NCI-H1092 (cell line): ENCODE measurements around the gene DAPK1.
"Not testable (repeated sequence)": the region's sequence is repeated elsewhere in the genome, so short reads cannot be mapped to it uniquely, and the experiment has no call there.

Experiments
- DNase-seq: peaks from one replicate; lab custom pipeline; 2025; lab: John Stamatoyannopoulos, UW

Gene DAPK1

GRCh38 chr9:87543251-87543650, 45.6 kb downstream of the DAPK1 start:
- no peak for DNase-seq

- DNase-seq: no peak
Measured at GRCh38 chr9:87545858-87546257, 48.2 kb downstream of the DAPK1 start.

GRCh38 chr9:87546704-87547103, 49.0 kb downstream of the DAPK1 start:
- DNase-seq: no peak

- DNase-seq: no peak
Measured at GRCh38 chr9:87547671-87548081, 50.0 kb downstream of the DAPK1 start.

GRCh38 chr9:87548159-87548558, 50.5 kb downstream of the DAPK1 start:
- no peak for DNase-seq

GRCh38 chr9:87549088-87549487, 51.4 kb downstream of the DAPK1 start:
- DNase-seq: not testable (repeated sequence)

GRCh38 chr9:87549791-87550190, 52.1 kb downstream of the DAPK1 start:
- DNase-seq: no peak

- no peak for DNase-seq
Measured at GRCh38 chr9:87550253-87550954, 52.7 kb downstream of the DAPK1 start.

- no peak for DNase-seq
Measured at GRCh38 chr9:87551772-87552217, 54.1 kb downstream of the DAPK1 start.

GRCh38 chr9:87554171-87554910, 56.7 kb downstream of the DAPK1 start:
- DNase-seq: no peak

GRCh38 chr9:87554976-87555375, 57.3 kb downstream of the DAPK1 start:
- no peak for DNase-seq

GRCh38 chr9:87556039-87556438, 58.4 kb downstream of the DAPK1 start:
- peak; percentile 13 for DNase-seq

GRCh38 chr9:87556821-87557220, 59.2 kb downstream of the DAPK1 start:
- DNase-seq: no peak

- no peak for DNase-seq
Measured at GRCh38 chr9:87557996-87558395, 60.3 kb downstream of the DAPK1 start.

GRCh38 chr9:87558606-87559190, 61.0 kb downstream of the DAPK1 start:
- DNase-seq: no peak

GRCh38 chr9:87562062-87562461, 64.4 kb downstream of the DAPK1 start:
- no peak for DNase-seq

- no peak for DNase-seq
Measured at GRCh38 chr9:87562530-87563170, 65.0 kb downstream of the DAPK1 start.

- DNase-seq: no peak
Measured at GRCh38 chr9:87564111-87564510, 66.4 kb downstream of the DAPK1 start.

GRCh38 chr9:87564791-87565241, 67.1 kb downstream of the DAPK1 start:
- no peak for DNase-seq

- peak; percentile 60 for DNase-seq
Measured at GRCh38 chr9:87567001-87567400, 69.3 kb downstream of the DAPK1 start.

GRCh38 chr9:87567571-87567970, 69.9 kb downstream of the DAPK1 start:
- no peak for DNase-seq

GRCh38 chr9:87567983-87568382, 70.3 kb downstream of the DAPK1 start:
- no peak for DNase-seq

GRCh38 chr9:87568401-87568800, 70.7 kb downstream of the DAPK1 start:
- no peak for DNase-seq
